HG03521 (cell line): ENCODE results near the gene CBX7.

Source experiments
- ATAC-seq: cut with Tn5 transposase; IDR thresholded peaks from one replicate; pipeline ENCODE4 v1.9.1; 2021; ENCODE audit warnings: mild to moderate bottlenecking, moderate library complexity; ENCODE audit not compliant: unreplicated experiment

Gene CBX7

GRCh38 chr22:39094717-39095389 is 57.6 kb downstream of the CBX7 start:
- no peak for ATAC-seq

GRCh38 chr22:39092111-39092862 is 60.2 kb downstream of the CBX7 start:
- ATAC-seq, result no peak

- ATAC-seq, result no peak
These were observed 61.1 kb downstream of the CBX7 start for GRCh38 chr22:39091126-39092081.

- no peak for ATAC-seq
These were observed 61.9 kb downstream of the CBX7 start for GRCh38 chr22:39090426-39091064.

- ATAC-seq, result no peak
These were observed 62.6 kb downstream of the CBX7 start for GRCh38 chr22:39089928-39090327.

- ATAC-seq, result no peak
These were observed 63.8 kb downstream of the CBX7 start for GRCh38 chr22:39088685-39089032.

GRCh38 chr22:39087881-39088684 is 64.4 kb downstream of the CBX7 start:
- ATAC-seq, result no peak

- no peak for ATAC-seq
These were observed 65.4 kb downstream of the CBX7 start for GRCh38 chr22:39087098-39087497.

GRCh38 chr22:39084666-39085065 is 67.8 kb downstream of the CBX7 start:
- ATAC-seq, result no peak

- no peak for ATAC-seq
These were observed 69.0 kb downstream of the CBX7 start for GRCh38 chr22:39083212-39084165.

- ATAC-seq, result no peak
These were observed 70.9 kb downstream of the CBX7 start for GRCh38 chr22:39081598-39081997.

- no peak for ATAC-seq
These were observed 71.5 kb downstream of the CBX7 start for GRCh38 chr22:39081016-39081415.
